T-helper 1 cell (primary cell): ENCODE results near the gene TGM4.
A peak's percentile ranks its signal among the peaks of the same experiment; 100 is the strongest.
"Not testable (repeated sequence)": the region's sequence is repeated elsewhere in the genome, so short reads cannot be mapped to it uniquely, and the experiment has no call there.

Experiments used
- DNase-seq, 5 donors: peaks; one replicate each; pipeline ENCODE4 v3.0.0-alpha.2; 2012 to 2020
- total RNA-seq, 4 donors: gene quantifications; one replicate each; lab custom pipeline; 2026; lab: John Stamatoyannopoulos, UW

The TGM4 gene
- total RNA-seq, result 0 reads per million in 4 donors

- DNase-seq, result no peak
Observed at GRCh38 chr3:44874308-44874707, at the start of gene TGM4. TGM4 (plus strand) TSS chr3:44874608; CDS start chr3:44874679, 71 bp downstream.

- no peak for DNase-seq
Observed at GRCh38 chr3:44825264-44825925, 49.0 kb upstream of the TGM4 start.

GRCh38 chr3:44827196-44827595 lies 47.2 kb upstream of the TGM4 start:
- no peak for DNase-seq

GRCh38 chr3:44831232-44831631 lies 43.2 kb upstream of the TGM4 start:
- no peak for DNase-seq

DNA sequence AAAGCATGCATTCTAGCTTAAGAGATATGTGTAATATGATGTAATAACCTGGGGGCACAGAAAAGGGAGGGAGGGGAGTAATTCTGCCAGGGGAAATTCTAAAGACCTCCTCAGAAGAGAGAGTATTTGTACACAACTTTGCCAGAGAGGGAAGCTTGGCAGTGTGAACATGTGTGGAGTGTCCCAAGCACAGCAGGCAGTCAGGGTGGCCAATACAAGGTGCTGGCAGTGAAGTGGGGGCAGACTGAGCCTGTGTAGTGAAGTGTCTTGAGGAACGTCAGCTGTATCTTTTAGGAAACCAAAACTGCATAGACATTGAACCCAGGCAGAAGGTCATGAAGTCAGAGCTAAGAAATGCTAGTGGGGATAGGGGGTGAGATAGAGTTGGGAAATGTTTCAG lies 42.4 kb upstream of the TGM4 start:
- DNase-seq, result no peak

GRCh38 chr3:44832965-44833364 lies 41.4 kb upstream of the TGM4 start:
- no peak for DNase-seq

GRCh38 chr3:44833394-44833793 lies 41.0 kb upstream of the TGM4 start:
- no peak for DNase-seq

DNA sequence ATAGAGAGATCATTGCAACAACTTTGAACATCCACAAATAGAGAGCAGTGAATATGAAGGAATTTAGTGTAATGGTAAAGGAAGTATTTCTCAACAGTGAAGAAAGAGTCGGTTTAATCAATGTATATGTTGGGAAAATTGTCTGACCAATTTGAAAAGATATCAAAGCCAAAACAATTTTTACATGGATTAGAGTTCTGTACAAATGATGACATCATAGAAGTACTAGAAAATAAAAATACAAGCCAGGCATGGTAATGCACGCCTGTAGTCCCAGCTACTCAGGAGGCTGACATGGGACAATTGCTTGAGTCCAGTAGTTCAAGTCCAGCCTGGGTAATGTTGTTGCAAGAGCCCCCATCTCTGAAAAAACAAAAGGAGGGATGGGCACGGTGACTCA lies 38.7 kb upstream of the TGM4 start:
- DNase-seq, result no peak

GRCh38 chr3:44842376-44842775 lies 32.0 kb upstream of the TGM4 start:
- DNase-seq, result no peak

GRCh38 chr3:44845528-44846520 lies 28.6 kb upstream of the TGM4 start:
- DNase-seq, result no peak

GRCh38 chr3:44848634-44849033 lies 25.8 kb upstream of the TGM4 start:
- DNase-seq, result no peak

DNA sequence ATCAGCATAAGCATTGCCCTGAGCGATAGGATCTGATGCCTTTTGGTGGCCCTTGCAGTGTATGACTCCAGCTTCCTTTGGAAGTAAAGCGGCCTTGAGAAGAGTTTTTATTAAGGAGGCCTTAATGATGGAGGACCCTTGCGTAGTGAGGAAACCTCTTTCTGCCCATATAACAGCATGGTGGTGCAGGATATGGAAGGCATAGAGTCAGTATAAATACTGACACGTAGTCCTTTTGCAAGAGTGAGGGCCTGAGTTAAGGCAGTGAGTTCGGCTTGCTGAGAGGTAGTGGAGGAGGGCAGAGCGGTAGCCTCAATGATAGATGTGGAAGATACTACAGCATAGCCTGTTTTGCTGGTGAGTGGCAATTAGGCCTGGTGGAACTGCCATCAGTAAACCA lies 17.7 kb upstream of the TGM4 start:
- not testable (repeated sequence) for DNase-seq

DNA sequence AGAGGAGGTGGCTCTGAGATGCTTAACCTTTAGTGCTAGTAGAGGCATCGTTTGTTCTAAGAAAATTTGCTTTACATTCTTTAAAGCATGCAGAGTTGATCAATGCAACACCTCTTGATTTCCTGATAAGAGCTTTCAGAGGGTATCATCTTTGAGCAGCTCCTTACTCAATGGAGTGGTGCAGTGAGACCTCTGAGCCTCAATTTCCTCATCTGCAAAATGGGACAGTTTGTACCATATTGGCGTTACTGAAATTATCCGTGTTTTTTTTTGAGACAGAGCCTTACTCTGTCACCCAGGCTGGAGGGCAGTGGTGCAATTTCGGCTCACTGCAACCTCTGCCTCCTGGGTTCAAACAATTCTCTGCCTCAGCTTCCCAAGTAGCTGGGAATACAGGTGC lies 14.3 kb upstream of the TGM4 start:
- DNase-seq, result no peak

GRCh38 chr3:44861412-44862225 lies 12.8 kb upstream of the TGM4 start, which contains the start of gene TMEM42:
TMEM42 (plus strand) TSS chr3:44861912; CDS start chr3:44861925, 13 bp downstream.
- peak; percentile 76 to 90 (median 82) for DNase-seq

DNA sequence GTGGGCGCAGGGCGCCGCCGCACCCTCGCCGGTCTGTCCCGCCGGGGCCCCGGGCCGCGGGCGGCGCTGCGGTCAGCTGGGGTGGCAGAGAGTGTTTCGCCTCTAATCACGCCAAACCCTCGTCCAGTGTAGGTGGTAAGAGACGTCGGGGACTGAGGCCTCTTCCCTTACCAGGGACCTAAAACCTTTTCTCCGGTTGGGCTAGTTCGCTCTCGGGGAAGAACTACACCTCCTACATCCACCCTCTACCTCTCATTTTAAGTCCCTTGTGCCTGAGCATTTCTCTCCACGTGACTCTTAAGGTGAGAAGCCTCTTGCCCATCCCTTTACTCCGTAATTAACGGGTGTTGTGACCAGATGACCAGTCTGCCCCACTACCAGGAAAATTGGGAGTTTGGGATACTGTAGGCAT lies 12.2 kb upstream of the TGM4 start:
- peak in 2 of 5 donors; percentile 17 to 27 for DNase-seq

DNA sequence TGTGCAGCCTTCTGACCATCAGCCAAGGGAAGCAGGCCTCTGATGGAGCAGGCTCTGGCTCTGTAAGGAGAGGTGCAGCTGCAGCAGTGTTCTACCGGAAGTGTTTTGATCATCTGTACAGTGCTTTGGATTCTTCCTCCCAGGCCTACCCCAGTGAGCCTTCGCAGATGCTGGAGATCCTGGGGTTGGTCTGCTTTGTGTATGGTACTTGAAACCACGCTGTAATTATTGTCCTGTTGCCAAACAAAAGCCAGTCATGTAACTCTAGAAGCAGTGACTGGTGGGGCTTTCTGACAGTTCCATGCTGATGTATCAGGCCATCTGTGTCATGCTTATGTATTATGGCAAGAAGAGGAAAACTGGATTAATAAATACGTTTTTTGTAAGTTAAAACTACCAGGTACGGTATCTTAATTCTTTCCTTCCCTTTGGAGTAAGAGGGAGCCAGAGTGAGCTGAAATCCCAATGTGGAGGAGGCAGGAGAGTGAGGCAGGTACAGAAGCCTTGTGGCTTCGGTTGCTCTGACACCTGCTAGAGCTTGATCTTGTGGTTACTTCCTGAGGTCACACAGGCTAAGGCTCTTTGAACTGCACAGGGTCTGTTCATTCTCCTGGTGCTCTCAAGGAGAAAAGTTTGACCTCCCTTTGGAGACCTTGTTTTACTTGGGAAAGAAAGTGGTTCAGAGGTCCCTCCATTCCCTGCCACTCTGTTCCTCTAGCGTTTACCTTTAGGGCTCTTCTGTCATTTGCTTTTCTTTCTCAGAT lies 9.0 kb upstream of the TGM4 start:
- DNase-seq, result no peak

- DNase-seq, result no peak
Observed at GRCh38 chr3:44867421-44868111, 6.8 kb upstream of the TGM4 start.

DNA sequence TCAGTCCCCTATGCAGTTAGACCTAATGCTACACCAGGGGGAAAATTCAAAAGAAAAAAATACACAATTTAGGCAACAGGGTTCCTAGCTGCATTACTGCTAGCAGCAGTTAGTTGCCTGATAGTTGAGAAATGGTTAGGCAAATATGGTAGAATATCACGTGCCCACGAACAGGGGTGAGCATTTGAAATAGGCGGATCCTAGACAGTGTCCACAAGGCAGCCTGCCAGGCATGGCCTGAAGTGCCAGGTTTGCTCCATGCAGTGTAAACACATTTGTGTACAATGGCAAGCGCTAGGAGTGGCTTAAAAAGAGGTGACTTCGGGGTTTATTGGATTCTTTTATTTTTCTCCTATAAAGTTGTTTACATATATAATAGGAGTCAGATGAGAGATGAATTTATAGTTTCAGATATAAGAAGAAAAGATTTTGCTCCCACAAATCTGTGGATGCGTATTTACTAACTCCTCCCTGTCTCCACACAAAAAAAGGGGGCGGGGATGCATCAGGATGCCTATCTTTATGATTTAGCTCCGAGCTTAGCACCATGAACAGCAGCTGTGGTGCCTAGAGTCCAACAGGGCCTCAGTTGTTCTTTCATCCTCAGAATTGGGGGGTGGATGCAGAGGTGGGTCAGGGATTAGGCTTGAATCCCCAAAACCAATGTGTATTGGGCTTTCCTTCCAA lies 3.9 kb upstream of the TGM4 start:
- DNase-seq, result no peak

- DNase-seq, result no peak
Observed at GRCh38 chr3:44875596-44875995, 1.2 kb downstream of the TGM4 start.

DNA sequence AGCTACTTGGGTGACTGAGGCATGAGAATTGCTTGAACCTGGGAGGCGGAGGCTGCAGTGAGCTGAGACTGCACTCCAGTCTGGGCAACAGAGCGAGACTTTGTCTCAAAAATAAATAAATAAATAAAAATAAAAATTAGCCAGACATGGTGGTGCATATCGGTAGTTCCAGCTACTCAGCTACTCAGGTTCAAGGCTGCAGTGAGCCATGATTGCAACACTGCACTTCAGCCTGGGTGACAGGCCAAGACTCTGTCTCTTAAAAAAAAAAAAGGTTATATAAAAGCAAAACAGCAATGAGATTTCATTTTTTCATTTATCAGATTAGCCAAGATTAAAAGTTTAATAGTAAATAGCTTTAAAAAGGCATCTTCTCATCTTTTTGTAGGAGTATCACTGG lies 2.9 kb downstream of the TGM4 start:
- DNase-seq, result no peak

GRCh38 chr3:44880284-44880683 lies 5.9 kb downstream of the TGM4 start:
- DNase-seq, result no peak
